GM12878 (cell line): ENCODE data around the gene CORO1C. TPM values are rescaled to one million over a fixed set of nuclear protein-coding genes. Genes with fewer than 3 reads are reported as not detected.
A peak's percentile ranks its signal among the peaks of the same experiment; 100 is the strongest.

Experiments
- ATF3 ChIP-seq: IDR thresholded peaks from 2 replicates; pipeline ENCODE4 v1.6.1; 2011; ENCODE audit warnings: low read depth, mild to moderate bottlenecking, low read length, moderate library complexity, borderline replicate concordance; ENCODE audit errors: extremely low read depth
- BCLAF1 ChIP-seq: fragments of 450-650 bp; IDR thresholded peaks from 2 replicates; pipeline ENCODE4 v1.6.1; 2017; ENCODE audit warnings: antibody characterized with exemption, mild to moderate bottlenecking, moderate library complexity
- CBFB ChIP-seq: IDR thresholded peaks from 2 replicates; pipeline ENCODE4 v1.6.1; 2016; ENCODE audit warnings: antibody characterized with exemption, low read depth
- CHD1 ChIP-seq: IDR thresholded peaks from 2 replicates; pipeline ENCODE4 v1.6.1; 2012; ENCODE audit warnings: low read depth, low read length, improper control_type of control experiment
- CHD2 ChIP-seq: IDR thresholded peaks from 2 replicates; pipeline ENCODE4 v1.6.1; 2011; ENCODE audit warnings: low read depth, low read length, improper control_type of control experiment, borderline replicate concordance
- EGR1 ChIP-seq, 2 experiments: IDR thresholded peaks; 1 replicate in 1 of 2; 2 replicates in 1 of 2; pipeline ENCODE4 v1.6.1; 2011 to 2012; ENCODE audit warnings: low read depth in 2 of 2, low read length in 2 of 2, borderline replicate concordance in 1 of 2, mild to moderate bottlenecking in 1 of 2, moderate library complexity in 1 of 2
- FOXK2 ChIP-seq: fragments of 450-650 bp; IDR thresholded peaks from 2 replicates; pipeline ENCODE4 v1.6.1; 2017; ENCODE audit warnings: mild to moderate bottlenecking, moderate library complexity
- MLLT1 ChIP-seq: fragments of 450-650 bp; IDR thresholded peaks from 2 replicates; pipeline ENCODE4 v1.6.1; 2016; ENCODE audit warnings: mild to moderate bottlenecking
- NRF1 ChIP-seq: conservative IDR thresholded peaks from 2 replicates; pipeline ENCODE4 v1.6.1; 2011; ENCODE audit warnings: mild to moderate bottlenecking, low read depth, low read length, improper control_type of control experiment
- PML ChIP-seq: IDR thresholded peaks from 2 replicates; pipeline ENCODE4 v1.6.1; 2012; ENCODE audit warnings: low read length, inconsistent platforms
- POLR2A ChIP-seq: IDR thresholded peaks from 2 replicates; pipeline ENCODE4 v1.6.1; 2011; ENCODE audit warnings: low read depth, mild to moderate bottlenecking, low read length
- PRDM15 ChIP-seq: fragments of 450-650 bp; formaldehyde crosslinking; IDR thresholded peaks from 2 replicates; pipeline ENCODE4 v1.4.0; 2020; ENCODE audit warnings: mild to moderate bottlenecking, moderate library complexity
- RB1 ChIP-seq: fragments of 450-650 bp; formaldehyde crosslinking; IDR thresholded peaks from 2 replicates; pipeline ENCODE4 v1.6.1; 2017; ENCODE audit warnings: mild to moderate bottlenecking, borderline replicate concordance
- SMARCA5 ChIP-seq: fragments of 450-650 bp; IDR thresholded peaks from 2 replicates; pipeline ENCODE4 v1.6.1; 2017; ENCODE audit warnings: mild to moderate bottlenecking
- TCF12 ChIP-seq: IDR thresholded peaks from 2 replicates; pipeline ENCODE4 v1.6.1; 2011; ENCODE audit warnings: low read depth, mild to moderate bottlenecking, low read length
- TCF7 ChIP-seq: IDR thresholded peaks from 2 replicates; pipeline ENCODE4 v1.6.1; 2014; ENCODE audit warnings: antibody characterized with exemption, borderline replicate concordance
- polyA plus RNA-seq, 11 experiments: library from polyadenylated mRNA; depleted of rRNA in 4 of 11; unstranded in 6 of 11; stranded (reverse) in 5 of 11; fragments of >200 nt; fragmentation: Nextera tagmentation in 4 of 11; fragmentation: Illumina TruSeq in 1 of 11; extraction: Ambion mirVana in 4 of 11; extraction: Trizol in 1 of 11; gene quantifications; 1 replicate in 1 of 11; 2 replicates in 10 of 11; pipeline versions ENCODE4 v1.2.1 to v1.2.3, GENCODE V29; 2011 to 2016; ENCODE audit warnings: inconsistent platforms in 2 of 11, missing spikeins in 2 of 11, low read depth in 1 of 11
- total RNA-seq, 4 experiments: library from RNA; depleted of rRNA in 3 of 4; stranded (reverse); fragments of >200 nt in 3 of 4; fragmentation: Illumina TruSeq in 1 of 4; extraction: Trizol in 1 of 4; gene quantifications; 2 replicates each; pipeline versions ENCODE4 v1.2.1 to v1.2.3, GENCODE V29; 2013 to 2021

Gene CORO1C
- total and polyA plus RNA-seq, 10 of the 15 experiments (the other 5 are each of a cell fraction or from before 2014, with no cell fraction given) = 52.7 to 254 (median 171) TPM

GRCh38 chr12:108616941-108617858, 114.1 kb downstream of the CORO1C start (continued):
- TF ChIP-seq PRDM15 (CRISPR knock-in tag) (no peak), CBFB (peak; percentile 98), SMARCA5 (peak; percentile 100), TCF12 (peak; percentile 95), MLLT1 (peak; percentile 85), NRF1 (no peak), BCLAF1 (no peak), RB1 (no peak), PML (0 out of 2 replicates have a peak, but pooled peaks have one; percentile 50), POLR2A (peak; percentile 69; the same call in 1 of the 2 replicates), CHD1 (no peak), CHD2 (peak; percentile 88), FOXK2 (no peak), ATF3 (peak; percentile 35; the same call in 1 of the 2 replicates), TCF7 (peak; percentile 35; the same call in 1 of the 2 replicates), EGR1 (IDR thresholded peaks at IDR 0.05; ENCODE audit: borderline replicate concordance in 1 of 2, low read depth in 2 of 2, low read length in 2 of 2) (no peak)
